HG03571 (cell line): ENCODE results near the gene NT5DC3.
"Not testable (repeated sequence)": the region's sequence is repeated elsewhere in the genome, so short reads cannot be mapped to it uniquely, and the experiment has no call there.

Experiments used
- ATAC-seq: cut with Tn5 transposase; IDR thresholded peaks from one replicate; pipeline ENCODE4 v1.9.1; 2021; ENCODE audit not compliant: unreplicated experiment

The NT5DC3 gene

DNA sequence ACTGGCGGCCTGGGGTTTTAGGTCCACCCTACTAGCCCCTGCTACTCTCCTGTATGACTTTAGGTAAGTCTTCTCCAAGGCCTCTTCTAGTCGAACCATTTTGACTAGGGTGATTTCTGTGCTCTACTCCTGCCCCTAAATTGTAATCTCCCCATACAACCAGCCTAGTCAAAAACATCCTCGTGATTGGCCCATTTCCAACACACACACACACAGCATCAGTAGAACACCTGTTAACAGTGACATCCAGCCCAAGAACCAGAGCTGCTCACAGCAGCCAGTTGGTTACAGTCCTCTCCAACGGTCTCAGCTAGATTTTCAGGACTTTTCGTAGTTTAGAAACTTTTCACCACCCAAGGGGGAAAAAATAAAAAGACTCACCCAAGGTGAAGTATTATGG is 30.9 kb downstream of the NT5DC3 start:
- ATAC-seq: no peak

GRCh38 chr12:103809639-103810038 is 31.4 kb downstream of the NT5DC3 start:
- not testable (repeated sequence) for ATAC-seq

DNA sequence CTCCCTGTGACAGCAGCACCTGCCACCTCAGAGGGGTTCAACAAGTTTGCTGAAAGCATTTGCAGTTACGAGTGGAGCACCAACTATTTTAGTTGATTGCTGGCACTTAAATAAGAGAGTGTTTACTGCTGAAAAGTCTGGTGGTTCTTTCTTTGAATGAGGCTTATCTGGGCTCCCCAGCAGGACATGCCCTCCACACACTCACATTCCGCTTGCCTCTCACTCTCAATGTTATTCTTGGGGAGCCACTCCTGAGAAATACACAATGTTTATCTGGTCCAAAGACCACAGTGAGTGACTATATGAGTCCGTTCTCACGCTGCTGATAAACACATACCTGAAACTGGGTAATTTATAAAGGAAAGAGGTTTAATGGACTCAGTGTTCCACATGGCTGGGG is 31.9 kb downstream of the NT5DC3 start:
- no peak for ATAC-seq

- no peak for ATAC-seq
Measured at GRCh38 chr12:103808239-103808880, 32.7 kb downstream of the NT5DC3 start.

DNA sequence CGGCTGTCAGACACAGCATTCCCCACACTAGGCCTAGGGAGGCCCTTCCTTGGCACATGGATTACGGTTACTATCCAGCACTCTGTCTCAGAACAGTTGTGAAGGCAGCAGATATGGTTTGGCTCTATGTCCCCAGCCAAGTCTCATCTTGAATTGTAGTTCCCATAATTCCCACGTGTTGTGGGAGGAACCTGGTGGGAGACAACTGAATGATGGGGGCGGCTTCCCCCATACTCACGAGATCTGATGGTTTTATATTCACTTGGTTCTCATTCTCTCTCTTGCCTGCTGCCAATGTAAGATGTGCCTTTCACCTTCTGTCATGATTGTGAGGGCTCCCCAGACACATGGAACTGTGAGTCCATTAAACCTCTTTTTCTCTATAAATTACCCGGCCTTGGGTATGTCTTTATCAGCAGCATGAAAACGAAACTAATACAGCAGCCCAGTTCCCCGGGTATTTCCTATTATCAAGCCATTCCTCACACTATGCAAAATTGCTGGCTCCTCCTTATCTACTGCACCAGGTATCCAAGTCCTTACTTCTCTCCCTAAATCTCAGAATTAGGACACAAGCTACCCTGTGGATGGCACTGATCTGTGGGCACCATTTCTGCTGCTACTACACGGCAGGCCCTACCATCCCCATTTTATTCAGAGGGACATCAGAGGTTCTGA is 33.3 kb downstream of the NT5DC3 start:
- no peak for ATAC-seq

DNA sequence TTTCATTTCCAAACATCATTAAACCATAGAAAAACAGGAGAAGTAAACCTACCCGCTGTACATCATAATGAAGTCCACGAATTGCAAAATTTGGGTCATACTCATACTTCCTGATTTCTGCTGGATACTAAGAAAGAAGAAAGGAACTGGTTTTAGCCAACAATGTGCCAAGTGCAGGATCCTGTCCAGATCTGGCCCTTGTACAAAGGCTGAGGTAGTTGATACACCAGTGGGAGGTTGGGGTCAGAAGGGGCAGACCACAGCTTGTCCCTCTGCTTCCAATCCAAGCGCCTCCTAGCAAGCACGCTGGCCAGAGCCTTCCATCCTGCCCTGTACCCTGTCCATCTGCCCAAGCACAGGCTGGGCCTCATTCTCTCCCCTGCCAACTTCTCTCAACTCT is 34.2 kb downstream of the NT5DC3 start:
- no peak for ATAC-seq

DNA sequence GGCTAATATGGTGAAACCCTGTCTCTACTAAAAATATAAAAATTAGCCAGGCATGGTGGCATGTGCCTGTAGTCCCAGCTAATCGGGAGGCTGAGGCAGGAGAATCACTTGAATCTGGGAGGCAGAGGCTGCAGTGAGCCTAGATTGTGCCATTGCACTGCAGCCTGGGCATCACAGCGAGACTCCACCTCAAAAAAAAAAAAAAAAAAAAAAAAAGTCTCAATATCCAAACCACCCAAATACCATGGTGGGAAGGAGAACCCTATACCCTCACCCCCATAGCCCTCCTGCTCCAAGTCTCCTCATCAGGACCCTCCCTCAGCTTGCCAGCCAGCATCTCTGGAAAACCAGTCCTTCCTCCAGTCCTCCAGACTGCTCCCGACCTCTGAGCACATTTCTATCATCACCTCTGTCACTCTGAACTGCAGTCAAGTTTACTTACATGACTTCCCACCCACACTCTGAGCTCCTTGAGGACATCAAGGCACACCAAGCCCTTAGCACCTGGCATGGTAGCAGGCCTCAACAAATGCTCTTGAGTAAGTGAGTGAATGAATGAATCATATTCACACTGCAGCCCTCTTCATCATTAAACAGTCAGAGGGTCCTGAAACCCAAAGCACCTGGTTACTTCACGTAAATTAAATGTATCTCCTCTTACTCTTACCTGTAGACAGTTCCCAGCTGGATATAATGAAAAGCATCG is 35.2 kb downstream of the NT5DC3 start:
- ATAC-seq: no peak

- ATAC-seq: no peak
Measured at GRCh38 chr12:103803847-103804246, 37.2 kb downstream of the NT5DC3 start.

DNA sequence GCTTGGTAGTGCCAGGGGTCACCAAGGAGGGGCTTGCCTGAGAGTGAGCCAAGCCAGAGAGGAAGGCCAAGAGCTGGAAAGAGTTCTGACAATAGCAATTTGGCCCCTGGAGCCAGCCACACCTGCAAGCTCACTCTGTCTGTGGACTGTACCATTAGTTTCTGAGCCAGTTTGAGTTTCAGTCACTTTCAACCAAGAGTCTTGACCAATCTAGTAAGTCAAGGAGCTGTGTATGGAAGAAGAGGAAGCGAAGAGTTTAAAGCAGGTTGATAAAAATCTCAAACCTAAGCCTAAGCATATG is 38.5 kb downstream of the NT5DC3 start:
- ATAC-seq: no peak

- ATAC-seq: no peak
Measured at GRCh38 chr12:103801709-103802585, 39.1 kb downstream of the NT5DC3 start.

- ATAC-seq: no peak
Measured at GRCh38 chr12:103799857-103800771, 40.9 kb downstream of the NT5DC3 start.

DNA sequence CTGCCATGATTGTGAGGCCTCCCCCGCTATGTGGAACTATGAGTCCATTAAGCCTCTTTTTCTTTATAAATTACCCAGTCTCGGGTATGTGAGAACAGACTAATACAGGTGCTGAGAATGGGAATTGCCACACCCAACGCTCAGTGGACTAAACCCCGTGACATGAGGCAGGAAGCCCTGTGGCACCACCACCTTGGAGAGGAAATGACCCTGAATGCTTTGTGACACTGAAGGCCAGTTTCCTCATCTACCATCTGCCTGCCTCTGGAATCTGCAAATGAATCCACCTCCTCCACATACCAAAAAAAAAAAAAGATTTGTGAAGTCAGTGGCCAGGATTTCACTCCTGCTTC is 41.6 kb downstream of the NT5DC3 start:
- ATAC-seq: no peak

- ATAC-seq: no peak
Measured at GRCh38 chr12:103798586-103798985, 42.4 kb downstream of the NT5DC3 start.

GRCh38 chr12:103794309-103795213 is 46.5 kb downstream of the NT5DC3 start:
- no peak for ATAC-seq

- no peak for ATAC-seq
Measured at GRCh38 chr12:103793512-103794045, 47.5 kb downstream of the NT5DC3 start.

DNA sequence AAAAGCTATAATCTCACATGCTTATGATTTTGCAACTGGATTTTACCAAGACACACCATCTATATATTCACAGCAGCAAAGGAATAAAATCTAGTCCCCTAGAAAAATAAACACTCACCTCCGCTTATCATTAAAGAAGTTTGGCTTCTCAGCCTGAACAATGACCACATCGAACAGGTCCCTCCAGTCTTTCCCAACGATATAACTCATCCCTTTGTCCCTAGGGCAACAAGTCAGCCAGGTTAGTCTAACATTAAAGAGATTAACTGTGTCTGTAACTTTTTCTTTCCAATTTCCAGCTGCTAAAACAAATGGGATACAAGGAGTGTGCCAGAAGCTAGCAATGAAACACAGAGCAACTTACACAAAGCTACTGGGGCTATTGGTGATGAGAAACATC is 48.0 kb downstream of the NT5DC3 start:
- no peak for ATAC-seq

GRCh38 chr12:103791350-103791920 is 49.6 kb downstream of the NT5DC3 start:
- no peak for ATAC-seq

DNA sequence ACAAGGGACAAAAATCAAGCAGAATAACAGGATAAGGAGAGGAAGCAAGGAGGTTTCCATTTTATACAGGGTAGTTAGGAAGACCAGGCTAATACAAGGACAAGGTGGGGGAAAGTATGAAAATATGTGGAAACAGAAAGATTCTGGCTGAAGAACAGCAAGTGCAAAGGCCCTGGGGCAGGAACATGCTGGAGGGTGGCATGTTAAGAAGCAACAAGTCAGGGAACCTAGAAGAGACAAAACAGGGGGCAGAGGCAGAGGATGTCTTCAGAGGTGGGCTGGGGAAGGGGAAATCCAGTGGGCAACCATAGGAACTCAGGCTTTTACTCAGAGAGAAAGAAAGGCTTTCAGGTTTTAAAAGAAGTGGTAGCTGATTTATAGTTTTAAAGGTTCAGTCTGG is 54.8 kb downstream of the NT5DC3 start:
- no peak for ATAC-seq
